Activated gamma-delta T cell (primary cell): ENCODE data around the gene JAG2.

Experiments
- DNase-seq: peaks from one replicate; lab custom pipeline; 2025; lab: John Stamatoyannopoulos, UW

JAG2 gene

GRCh38 chr14:105139831-105140239 lies 28.7 kb downstream of the JAG2 start:
- DNase-seq: no peak

- no peak for DNase-seq
Measured at GRCh38 chr14:105139212-105139825, 29.3 kb downstream of the JAG2 start.

- DNase-seq: no peak
Measured at GRCh38 chr14:105138551-105139111, 29.9 kb downstream of the JAG2 start.

- DNase-seq: no peak
Measured at GRCh38 chr14:105138021-105138541, 30.5 kb downstream of the JAG2 start.

GRCh38 chr14:105137481-105138020 lies 31.0 kb downstream of the JAG2 start:
- no peak for DNase-seq

GRCh38 chr14:105136401-105137322 lies 31.9 kb downstream of the JAG2 start:
- DNase-seq: no peak

GRCh38 chr14:105135700-105136395 lies 32.7 kb downstream of the JAG2 start:
- DNase-seq: no peak

- DNase-seq: no peak
Measured at GRCh38 chr14:105132921-105133654, 35.5 kb downstream of the JAG2 start.

GRCh38 chr14:105131241-105131640 lies 37.3 kb downstream of the JAG2 start:
- DNase-seq: no peak

GRCh38 chr14:105128059-105128458 lies 40.5 kb downstream of the JAG2 start:
- no peak for DNase-seq

GRCh38 chr14:105126981-105127329 lies 41.6 kb downstream of the JAG2 start:
- no peak for DNase-seq

- no peak for DNase-seq
Measured at GRCh38 chr14:105126126-105126980, 42.2 kb downstream of the JAG2 start.

GRCh38 chr14:105124823-105125222 lies 43.8 kb downstream of the JAG2 start:
- no peak for DNase-seq

GRCh38 chr14:105123981-105124765 lies 44.4 kb downstream of the JAG2 start:
- no peak for DNase-seq

- no peak for DNase-seq
Measured at GRCh38 chr14:105123064-105123665, 45.4 kb downstream of the JAG2 start.

- DNase-seq: no peak
Measured at GRCh38 chr14:105120056-105120455, 48.5 kb downstream of the JAG2 start.

- no peak for DNase-seq
Measured at GRCh38 chr14:105119408-105120025, 49.1 kb downstream of the JAG2 start.

- no peak for DNase-seq
Measured at GRCh38 chr14:105118646-105119407, 49.7 kb downstream of the JAG2 start.
